Neural progenitor cell (in vitro differentiated cells): ENCODE data around the gene MKLN1. TPM values are rescaled to one million over a fixed set of nuclear protein-coding genes. Genes with fewer than 3 reads are reported as not detected.
"Not testable (repeated sequence)": the region's sequence is repeated elsewhere in the genome, so short reads cannot be mapped to it uniquely, and the experiment has no call there.

Source experiments
- DNase-seq: peaks from one replicate; pipeline ENCODE4 v3.0.0-alpha.2; 2016; ENCODE audit warnings: low spot score
- H2AFZ ChIP-seq: fragments of 200-600 bp; sonication (generic); replicated peaks from 2 replicates; pipeline ENCODE4 v1.6.1; 2016; ENCODE audit warnings: antibody characterized with exemption
- H3F3A ChIP-seq: fragments of 200-600 bp; sonication (generic); 2 replicates; pipeline ENCODE4 v1.6.1; 2016; ENCODE audit warnings: antibody characterized with exemption, low read depth
- H3K27ac ChIP-seq: fragments of 200-600 bp; sonication (generic); 2 replicates; pipeline ENCODE4 v1.5.1; 2016; ENCODE audit warnings: mild to moderate bottlenecking
- H3K27me3 ChIP-seq: fragments of 200-600 bp; sonication (generic); 2 replicates; pipeline ENCODE4 v1.6.1; 2016; ENCODE audit warnings: mild to moderate bottlenecking, moderate library complexity
- H3K36me3 ChIP-seq: fragments of 200-600 bp; sonication (generic); 2 replicates; pipeline ENCODE4 v1.5.1; 2016
- H3K4me1 ChIP-seq: fragments of 200-600 bp; sonication (generic); 2 replicates; pipeline ENCODE4 v1.6.1; 2016; ENCODE audit warnings: mixed run types
- H3K4me2 ChIP-seq: fragments of 200-600 bp; sonication (generic); 2 replicates; pipeline ENCODE4 v1.6.1; 2016
- H3K4me3 ChIP-seq: fragments of 200-600 bp; sonication (generic); 2 replicates; pipeline ENCODE4 v1.5.1; 2016
- H3K79me2 ChIP-seq: fragments of 200-600 bp; sonication (generic); 2 replicates; pipeline ENCODE4 v1.6.1; 2016; ENCODE audit warnings: low read depth
- H3K9ac ChIP-seq: fragments of 200-600 bp; sonication (generic); 2 replicates; pipeline ENCODE4 v1.6.1; 2016
- H3K9me3 ChIP-seq: fragments of 200-600 bp; sonication (generic); 2 replicates; pipeline ENCODE4 v1.5.1; 2016; ENCODE audit warnings: low read depth
- H4K20me1 ChIP-seq: fragments of 200-600 bp; sonication (generic); 2 replicates; pipeline ENCODE4 v1.6.1; 2016; ENCODE audit warnings: low read depth
- H3K27ac Mint-ChIP-seq: 3 replicates; pipeline ENCODE4 v1.8.0; 2021; ENCODE audit warnings: mixed read lengths
- H3K27me3 Mint-ChIP-seq: 2 replicates; pipeline ENCODE4 v1.8.0; 2022; ENCODE audit warnings: low read depth, mild to moderate bottlenecking, inconsistent platforms, moderate library complexity, mixed read lengths; ENCODE audit not compliant: insufficient read depth
- H3K36me3 Mint-ChIP-seq: 3 replicates; pipeline ENCODE4 v1.8.0; 2021; ENCODE audit warnings: mixed read lengths
- H3K4me1 Mint-ChIP-seq: 3 replicates; pipeline ENCODE4 v1.8.0; 2021; ENCODE audit warnings: mixed read lengths
- H3K4me3 Mint-ChIP-seq: 3 replicates; pipeline ENCODE4 v1.8.0; 2021; ENCODE audit warnings: mild to moderate bottlenecking, moderate library complexity, mixed read lengths
- H3K9me3 Mint-ChIP-seq: 3 replicates; pipeline ENCODE4 v1.8.0; 2020; ENCODE audit warnings: mixed read lengths
- EZH2 ChIP-seq: fragments of 200-600 bp; sonication (generic); IDR thresholded peaks from 2 replicates; pipeline ENCODE4 v1.6.1; 2017; ENCODE audit warnings: antibody characterized with exemption, mild to moderate bottlenecking, moderate library complexity
- EZH2phosphoT487 ChIP-seq: fragments of 200-600 bp; sonication (generic); IDR thresholded peaks from 2 replicates; pipeline ENCODE4 v1.6.1; 2017; ENCODE audit warnings: antibody characterized with exemption
- total RNA-seq: library from RNA; depleted of rRNA; stranded (reverse); fragments of >200 nt; gene quantifications from 2 replicates; pipeline ENCODE4 v1.2.3, GENCODE V29; 2015; ENCODE audit warnings: low replicate concordance
- TF ChIP-seq, protein P1 (sequence below): fragments of 200-600 bp; sonication (generic); IDR thresholded peaks from 2 replicates; pipeline ENCODE4 v1.5.1; 2017; ENCODE audit warnings: antibody characterized with exemption, mild to moderate bottlenecking

Gene MKLN1
- total RNA-seq, 1 donor from 2014 or later = 60.9 TPM

- no peak overlapping the region for H3K9ac ChIP-seq
- H3K4me2 ChIP-seq = no peak overlapping the region
- H2AFZ ChIP-seq = no peak overlapping the region
- H3K36me3 Mint-ChIP-seq = peaks cover 22% of the 10 kb centered on the region
- H3K27ac ChIP-seq = peak overlapping the region; percentile 5
- peaks cover 13% of the 10 kb centered on the region for H3K4me1 ChIP-seq
- no peak overlapping the region for H3K4me3 Mint-ChIP-seq
- no peak for DNase-seq
- H3K79me2 ChIP-seq = peaks cover 5% of the 10 kb centered on the region
- H3K27me3 ChIP-seq = no peaks in the 10 kb centered on the region
- H3K4me1 Mint-ChIP-seq = peaks cover 24% of the 10 kb centered on the region
- H3K27ac Mint-ChIP-seq = peak overlapping the region; percentile 50
- no peaks in the 10 kb centered on the region for H3K9me3 ChIP-seq
- no peaks in the 10 kb centered on the region for H3K36me3 ChIP-seq
- peaks cover 21% of the 10 kb centered on the region for H3F3A ChIP-seq
- no peaks in the 10 kb centered on the region for H3K9me3 Mint-ChIP-seq
- TF ChIP-seq EZH2phosphoT487 = no peak
- peaks cover 4% of the 10 kb centered on the region for H3K27me3 Mint-ChIP-seq
- no peaks in the 10 kb centered on the region for H4K20me1 ChIP-seq
- no peak overlapping the region for H3K4me3 ChIP-seq
These were observed 175.3 kb downstream of the MKLN1 start for GRCh38 chr7:131502810-131503508.

GRCh38 chr7:131503639-131504038 is 176.0 kb downstream of the MKLN1 start:
- no peak for DNase-seq
- Histone ChIP-seq H2AFZ (no peak overlapping the region), H3K27ac (no peak overlapping the region), H3K9ac (no peak overlapping the region), H3K9me3 (no peaks in the 10 kb centered on the region), H3K4me3 (no peak overlapping the region), H4K20me1 (no peaks in the 10 kb centered on the region), H3K4me2 (no peak overlapping the region), H3K4me1 (peaks cover 16% of the 10 kb centered on the region), H3K27me3 (no peaks in the 10 kb centered on the region), H3K36me3 (no peaks in the 10 kb centered on the region), H3F3A (peaks cover 18% of the 10 kb centered on the region), H3K79me2 (peaks cover 5% of the 10 kb centered on the region)
- no peaks in the 10 kb centered on the region for H3K9me3 Mint-ChIP-seq
- peaks cover 7% of the 10 kb centered on the region for H3K27me3 Mint-ChIP-seq
- peaks cover 28% of the 10 kb centered on the region for H3K4me1 Mint-ChIP-seq
- peaks cover 22% of the 10 kb centered on the region for H3K36me3 Mint-ChIP-seq
- peak overlapping the region; percentile 50 for H3K27ac Mint-ChIP-seq
- TF ChIP-seq, protein P1, sequence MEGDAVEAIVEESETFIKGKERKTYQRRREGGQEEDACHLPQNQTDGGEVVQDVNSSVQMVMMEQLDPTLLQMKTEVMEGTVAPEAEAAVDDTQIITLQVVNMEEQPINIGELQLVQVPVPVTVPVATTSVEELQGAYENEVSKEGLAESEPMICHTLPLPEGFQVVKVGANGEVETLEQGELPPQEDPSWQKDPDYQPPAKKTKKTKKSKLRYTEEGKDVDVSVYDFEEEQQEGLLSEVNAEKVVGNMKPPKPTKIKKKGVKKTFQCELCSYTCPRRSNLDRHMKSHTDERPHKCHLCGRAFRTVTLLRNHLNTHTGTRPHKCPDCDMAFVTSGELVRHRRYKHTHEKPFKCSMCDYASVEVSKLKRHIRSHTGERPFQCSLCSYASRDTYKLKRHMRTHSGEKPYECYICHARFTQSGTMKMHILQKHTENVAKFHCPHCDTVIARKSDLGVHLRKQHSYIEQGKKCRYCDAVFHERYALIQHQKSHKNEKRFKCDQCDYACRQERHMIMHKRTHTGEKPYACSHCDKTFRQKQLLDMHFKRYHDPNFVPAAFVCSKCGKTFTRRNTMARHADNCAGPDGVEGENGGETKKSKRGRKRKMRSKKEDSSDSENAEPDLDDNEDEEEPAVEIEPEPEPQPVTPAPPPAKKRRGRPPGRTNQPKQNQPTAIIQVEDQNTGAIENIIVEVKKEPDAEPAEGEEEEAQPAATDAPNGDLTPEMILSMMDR = no peak
- TF ChIP-seq EZH2phosphoT487 (no peak), EZH2 (no peak)
- H3K4me3 Mint-ChIP-seq = no peak overlapping the region

GRCh38 chr7:131504157-131504899 is 176.7 kb downstream of the MKLN1 start:
- Histone ChIP-seq H2AFZ (no peak overlapping the region), H3K27me3 (no peaks in the 10 kb centered on the region), H4K20me1 (no peaks in the 10 kb centered on the region), H3K9ac (no peak overlapping the region), H3K36me3 (no peaks in the 10 kb centered on the region), H3K27ac (no peak overlapping the region), H3K4me2 (no peak overlapping the region), H3F3A (peaks cover 15% of the 10 kb centered on the region), H3K4me1 (peaks cover 16% of the 10 kb centered on the region), H3K9me3 (no peaks in the 10 kb centered on the region), H3K4me3 (no peak overlapping the region), H3K79me2 (peaks cover 5% of the 10 kb centered on the region)
- peaks cover 28% of the 10 kb centered on the region for H3K4me1 Mint-ChIP-seq
- H3K9me3 Mint-ChIP-seq = no peaks in the 10 kb centered on the region
- H3K36me3 Mint-ChIP-seq = peaks cover 18% of the 10 kb centered on the region
- peaks cover 9% of the 10 kb centered on the region for H3K27me3 Mint-ChIP-seq
- no peak for DNase-seq
- no peak for TF ChIP-seq EZH2phosphoT487
- TF ChIP-seq, protein P1 = no peak
- no peak for TF ChIP-seq EZH2
- H3K4me3 Mint-ChIP-seq = no peak overlapping the region
- H3K27ac Mint-ChIP-seq = peak overlapping the region; percentile 74

DNA sequence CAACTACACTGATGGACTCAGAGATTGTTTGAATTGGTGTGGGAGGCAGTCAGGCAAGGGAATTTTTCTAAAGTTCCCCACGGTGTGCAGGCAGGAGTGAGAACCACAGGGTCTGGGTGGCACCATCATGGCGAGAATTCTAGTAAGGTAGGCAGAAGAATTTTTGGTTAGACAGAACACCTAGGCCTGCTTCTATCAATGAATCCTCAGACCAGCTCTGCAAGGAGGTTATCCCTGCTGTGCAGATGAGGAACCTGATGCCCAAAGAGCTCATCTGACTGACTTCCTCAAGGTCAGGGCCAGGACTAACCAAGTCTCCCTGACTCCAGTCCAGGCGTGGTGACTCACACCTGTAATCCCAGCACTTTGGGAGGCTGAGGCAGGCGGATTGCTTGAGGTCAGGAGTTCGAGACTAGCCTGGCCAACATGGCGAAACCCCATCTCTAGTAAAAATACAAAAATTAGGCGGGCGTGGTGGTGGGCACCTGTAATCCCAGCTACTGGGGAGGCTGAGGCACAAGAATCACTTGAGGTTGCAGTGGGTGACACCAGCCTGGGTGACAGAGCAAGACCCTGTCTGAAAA is 177.5 kb downstream of the MKLN1 start:
- peaks cover 16% of the 10 kb centered on the region for H3K4me1 ChIP-seq
- H3K9me3 Mint-ChIP-seq, H3K79me2 ChIP-seq, H4K20me1 ChIP-seq, H3K36me3 ChIP-seq, H3K4me3 ChIP-seq, H2AFZ ChIP-seq, H3K27me3 ChIP-seq, H3K27ac ChIP-seq, H3K9me3 ChIP-seq, H3K4me2 ChIP-seq, DNase-seq, H3K4me3 Mint-ChIP-seq, H3K9ac ChIP-seq: not testable (repeated sequence)
- H3F3A ChIP-seq = peaks cover 15% of the 10 kb centered on the region
- peak overlapping the region; percentile 74 for H3K27ac Mint-ChIP-seq
- peaks cover 12% of the 10 kb centered on the region for H3K27me3 Mint-ChIP-seq
- H3K4me1 Mint-ChIP-seq = peaks cover 28% of the 10 kb centered on the region
- peaks cover 17% of the 10 kb centered on the region for H3K36me3 Mint-ChIP-seq
